IPS-18a (cell line): Measurements from ENCODE around the gene ZNF774.

ENCODE experiments used
- H3K27ac ChIP-seq: one replicate; pipeline ENCODE4 v1.5.1; 2013; ENCODE audit warnings: low read length
- H3K27me3 ChIP-seq: one replicate; pipeline ENCODE4 v1.6.1; 2013; ENCODE audit warnings: mild to moderate bottlenecking, low read length; ENCODE audit not compliant: control insufficient read depth, insufficient read depth
- H3K36me3 ChIP-seq: one replicate; pipeline ENCODE4 v1.6.1; 2013; ENCODE audit warnings: low read depth, low read length; ENCODE audit not compliant: control insufficient read depth
- H3K4me1 ChIP-seq: one replicate; pipeline ENCODE4 v1.6.1; 2013; ENCODE audit warnings: low read depth, low read length; ENCODE audit not compliant: control insufficient read depth
- H3K4me3 ChIP-seq: one replicate; pipeline ENCODE4 v1.5.1; 2013; ENCODE audit warnings: low read length
- H3K9ac ChIP-seq: one replicate; pipeline ENCODE4 v1.6.1; 2013; ENCODE audit warnings: mild to moderate bottlenecking, low read length, moderate library complexity
- H3K9me3 ChIP-seq: one replicate; pipeline ENCODE4 v1.6.1; 2013; ENCODE audit warnings: low read depth, low read length; ENCODE audit not compliant: control insufficient read depth

Gene ZNF774

DNA sequence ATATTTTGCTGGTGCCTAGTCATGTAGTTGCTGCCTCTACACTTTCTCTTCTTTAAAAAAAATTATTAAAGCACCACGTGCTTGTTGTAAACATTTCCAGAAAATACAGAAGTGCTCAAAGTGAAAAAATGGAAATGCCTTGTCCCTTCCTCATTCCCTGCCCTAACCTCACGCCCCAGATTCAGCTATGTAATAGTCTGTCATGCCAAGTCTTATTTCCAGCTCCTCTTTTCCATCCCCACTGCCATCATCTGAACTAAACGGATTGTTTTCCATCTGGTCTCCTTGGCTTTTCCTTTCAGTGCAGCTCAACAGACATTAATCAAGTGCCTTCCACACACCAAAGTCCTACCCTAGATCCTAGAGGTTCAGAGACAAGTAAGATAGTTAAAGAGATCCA, 15.5 kb downstream of the ZNF774 start:
- Histone ChIP-seq H3K27me3 (no peaks in the 10 kb centered on the region), H3K4me1 (no peaks in the 10 kb centered on the region), H3K9ac (no peak overlapping the region), H3K4me3 (no peak overlapping the region), H3K9me3 (no peaks in the 10 kb centered on the region), H3K27ac (no peak overlapping the region), H3K36me3 (no peaks in the 10 kb centered on the region)

DNA sequence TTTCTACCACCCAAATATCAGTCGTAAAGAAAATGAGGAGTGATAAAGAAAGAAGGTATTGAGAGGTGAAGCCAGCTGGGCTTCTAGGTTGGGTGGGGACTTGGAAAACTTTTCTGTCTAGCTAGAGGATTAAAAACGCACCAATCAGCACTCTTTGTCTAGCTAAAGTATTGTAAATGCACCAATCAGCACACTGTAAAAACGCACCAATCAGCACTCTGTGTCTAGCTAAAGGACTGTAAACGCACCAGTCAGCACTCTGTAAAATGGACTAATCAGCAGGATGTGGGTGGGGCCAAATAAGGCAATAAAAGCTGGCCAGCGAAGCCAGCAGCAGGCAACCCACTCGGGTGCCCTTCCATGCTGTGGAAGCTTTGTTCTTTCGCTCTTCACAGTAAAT, 23.0 kb downstream of the ZNF774 start:
- Histone ChIP-seq H3K4me1 (no peaks in the 10 kb centered on the region), H3K36me3 (no peaks in the 10 kb centered on the region), H3K27ac (no peak overlapping the region), H3K9me3 (peaks cover 7% of the 10 kb centered on the region), H3K4me3 (no peak overlapping the region), H3K27me3 (no peaks in the 10 kb centered on the region), H3K9ac (no peak overlapping the region)

DNA sequence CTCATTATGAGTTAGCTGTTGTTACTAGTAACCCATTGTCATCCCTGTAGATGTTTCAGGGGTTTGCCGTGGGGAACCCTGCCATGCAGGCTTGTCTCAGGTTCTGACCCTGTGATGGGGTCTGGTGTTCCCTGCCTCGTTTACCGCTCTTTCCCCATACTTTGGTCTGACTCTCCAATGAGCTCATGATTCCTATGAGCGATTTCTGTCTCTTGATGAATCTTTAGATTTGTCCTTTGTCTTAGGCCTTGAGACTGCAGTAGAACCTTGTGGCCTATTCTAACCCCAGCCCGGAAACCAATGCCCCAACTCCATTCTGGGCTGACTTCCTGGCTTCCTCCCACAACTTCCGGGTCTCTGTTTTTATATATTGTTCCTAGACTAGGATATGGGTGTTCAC, 24.7 kb downstream of the ZNF774 start:
- Histone ChIP-seq H3K4me1 (no peaks in the 10 kb centered on the region), H3K9me3 (peaks cover 7% of the 10 kb centered on the region), H3K9ac (no peak overlapping the region), H3K27ac (no peak overlapping the region), H3K27me3 (no peaks in the 10 kb centered on the region), H3K36me3 (no peaks in the 10 kb centered on the region), H3K4me3 (no peak overlapping the region)

DNA sequence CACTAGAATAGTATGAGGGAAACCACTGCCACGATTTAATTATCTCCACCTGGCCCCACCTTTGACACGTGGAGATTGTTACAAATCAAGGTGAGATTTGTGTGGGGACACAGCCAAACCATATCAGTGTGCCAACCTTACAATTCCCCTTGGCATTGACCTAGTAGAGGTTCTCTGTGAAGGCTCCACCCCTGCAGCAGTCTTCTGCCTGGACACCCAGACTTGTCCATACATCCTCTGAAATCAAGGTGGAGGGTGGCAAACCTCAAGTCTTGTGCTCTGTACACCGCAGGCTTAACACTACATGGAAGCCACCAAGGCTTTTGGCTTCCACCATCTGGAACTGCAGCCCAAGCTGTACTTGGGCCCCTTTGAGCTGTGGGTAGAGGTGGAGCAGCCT, 27.2 kb downstream of the ZNF774 start:
- H3K4me1 ChIP-seq: no peaks in the 10 kb centered on the region
- peaks cover 7% of the 10 kb centered on the region for H3K9me3 ChIP-seq
- H3K4me3 ChIP-seq: no peak overlapping the region
- H3K27ac ChIP-seq: no peak overlapping the region
- no peak overlapping the region for H3K9ac ChIP-seq
- no peaks in the 10 kb centered on the region for H3K27me3 ChIP-seq
- no peaks in the 10 kb centered on the region for H3K36me3 ChIP-seq

DNA sequence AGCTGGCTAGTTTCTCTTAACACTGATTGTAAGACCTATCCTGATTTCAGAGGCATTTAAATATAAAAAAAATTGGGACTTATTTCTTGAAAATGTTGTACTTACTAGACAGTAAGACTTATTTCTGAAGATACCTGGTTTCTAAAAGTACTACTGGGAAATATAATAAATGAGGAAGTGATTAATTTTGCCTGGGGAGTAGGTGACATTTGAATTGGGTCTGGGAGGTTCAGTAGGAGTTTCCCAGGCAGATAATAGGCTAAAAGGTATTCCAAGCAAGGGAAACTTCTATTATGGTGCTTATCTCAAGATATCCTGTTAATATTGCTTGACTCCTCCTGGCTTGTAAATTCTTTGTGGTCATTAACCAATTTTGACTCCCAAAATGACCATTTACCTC, 29.4 kb downstream of the ZNF774 start:
- Histone ChIP-seq H3K27me3 (no peaks in the 10 kb centered on the region), H3K4me1 (no peaks in the 10 kb centered on the region), H3K9ac (no peak overlapping the region), H3K27ac (no peak overlapping the region), H3K4me3 (no peak overlapping the region), H3K9me3 (peaks cover 7% of the 10 kb centered on the region), H3K36me3 (no peaks in the 10 kb centered on the region)

DNA sequence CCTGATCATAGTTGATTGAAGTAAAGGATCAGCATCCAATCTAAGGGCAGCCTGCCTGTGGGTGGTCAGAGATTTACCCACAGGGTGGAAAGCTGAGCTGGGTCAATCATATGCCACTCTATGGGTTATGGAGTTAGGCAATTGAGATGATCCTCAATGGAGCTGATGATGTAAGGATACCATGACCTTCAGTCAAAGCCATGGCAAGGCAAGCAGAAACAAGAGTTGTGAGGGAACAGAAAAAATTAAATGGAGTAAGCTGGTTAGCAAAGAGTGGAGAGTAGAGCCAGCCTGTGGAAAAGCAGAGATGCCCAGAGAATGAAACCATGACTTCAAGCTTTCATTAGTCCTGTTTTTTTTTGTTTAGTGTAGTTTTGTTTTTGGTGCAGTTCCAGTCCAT, 30.2 kb downstream of the ZNF774 start:
- Histone ChIP-seq H3K4me1 (no peaks in the 10 kb centered on the region), H3K27me3 (no peaks in the 10 kb centered on the region), H3K27ac (no peak overlapping the region), H3K4me3 (no peak overlapping the region), H3K9ac (no peak overlapping the region), H3K9me3 (peaks cover 7% of the 10 kb centered on the region), H3K36me3 (no peaks in the 10 kb centered on the region)

DNA sequence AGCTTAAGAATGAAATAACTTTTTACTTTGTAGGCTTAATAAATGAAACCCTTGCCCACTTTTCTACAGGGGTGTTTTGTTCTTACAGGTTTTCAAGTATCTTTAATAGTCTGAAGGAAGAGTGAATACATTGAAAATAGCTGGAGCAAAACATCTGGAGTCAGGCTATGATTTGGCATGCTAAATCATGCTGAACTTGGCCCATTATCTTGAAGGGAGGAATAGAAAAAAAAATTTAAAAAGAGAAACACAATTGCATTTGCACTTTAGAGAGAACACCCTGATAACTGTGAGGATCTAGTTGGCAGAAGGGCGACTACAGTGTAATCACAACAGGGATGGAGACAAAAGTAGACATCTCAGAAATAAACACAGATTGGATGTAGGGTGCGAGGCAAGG, 34.1 kb downstream of the ZNF774 start:
- Histone ChIP-seq H3K27me3 (no peaks in the 10 kb centered on the region), H3K9ac (no peak overlapping the region), H3K4me1 (peaks cover 9% of the 10 kb centered on the region), H3K9me3 (no peaks in the 10 kb centered on the region), H3K27ac (no peak overlapping the region), H3K4me3 (no peak overlapping the region), H3K36me3 (no peaks in the 10 kb centered on the region)

DNA sequence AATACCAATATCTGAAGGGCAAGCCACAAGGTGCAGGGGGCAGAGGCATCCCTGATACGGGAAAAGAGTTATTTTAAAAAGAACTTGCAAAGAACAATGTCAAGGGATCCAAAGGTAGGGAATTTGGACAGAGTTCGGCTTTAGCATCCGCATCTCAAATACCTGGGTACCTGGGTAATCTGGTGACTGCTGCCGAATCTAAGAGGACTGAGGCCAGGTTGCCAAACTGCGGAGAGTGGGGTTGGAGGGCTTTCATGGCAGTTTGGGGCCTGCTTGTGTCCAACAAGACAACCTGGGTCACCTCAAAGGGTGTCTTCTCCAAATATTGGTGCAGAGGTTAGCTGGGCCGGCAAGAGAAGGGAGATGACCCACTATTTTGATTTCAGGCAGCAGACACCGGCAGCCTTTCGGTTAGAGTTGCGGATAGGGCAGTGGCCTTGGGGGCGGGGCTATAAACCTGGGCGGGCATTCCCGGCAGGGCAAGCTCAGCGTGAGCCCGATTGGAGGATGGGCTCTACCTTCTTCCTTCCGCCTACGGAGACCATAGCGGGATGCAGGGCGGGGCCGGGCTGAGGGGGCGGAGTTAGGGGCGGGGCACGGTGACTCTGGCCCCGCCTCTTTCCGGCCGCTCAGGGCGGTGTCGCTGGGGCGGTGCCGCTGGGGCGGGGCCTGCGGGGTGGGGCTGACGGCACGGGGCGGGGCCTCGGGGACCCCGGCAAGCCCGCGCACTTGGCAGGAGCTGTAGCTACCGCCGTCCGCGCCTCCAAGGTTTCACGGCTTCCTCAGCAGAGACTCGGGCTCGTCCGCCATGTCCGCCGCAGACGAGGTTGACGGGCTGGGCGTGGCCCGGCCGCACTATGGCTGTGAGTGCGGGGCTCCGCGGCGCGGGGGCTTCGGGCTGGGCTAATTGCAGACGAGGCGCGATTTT, 35.7 kb downstream of the ZNF774 start, which contains the start of gene IQGAP1:
IQGAP1 (plus strand) TSS at position 709 of the 928 bp plus-strand sequence; CDS start at position 809, 100 bp downstream.
- Histone ChIP-seq H3K27me3 (no peaks in the 10 kb centered on the region), H3K9me3 (no peaks in the 10 kb centered on the region), H3K36me3 (no peaks in the 10 kb centered on the region), H3K9ac (peak within 1 kb of the TSS; percentile 73), H3K27ac (no peak within 1 kb of the TSS), H3K4me1 (peaks cover 21% of the 10 kb centered on the region), H3K4me3 (peak within 1 kb of the TSS; percentile 87)

DNA sequence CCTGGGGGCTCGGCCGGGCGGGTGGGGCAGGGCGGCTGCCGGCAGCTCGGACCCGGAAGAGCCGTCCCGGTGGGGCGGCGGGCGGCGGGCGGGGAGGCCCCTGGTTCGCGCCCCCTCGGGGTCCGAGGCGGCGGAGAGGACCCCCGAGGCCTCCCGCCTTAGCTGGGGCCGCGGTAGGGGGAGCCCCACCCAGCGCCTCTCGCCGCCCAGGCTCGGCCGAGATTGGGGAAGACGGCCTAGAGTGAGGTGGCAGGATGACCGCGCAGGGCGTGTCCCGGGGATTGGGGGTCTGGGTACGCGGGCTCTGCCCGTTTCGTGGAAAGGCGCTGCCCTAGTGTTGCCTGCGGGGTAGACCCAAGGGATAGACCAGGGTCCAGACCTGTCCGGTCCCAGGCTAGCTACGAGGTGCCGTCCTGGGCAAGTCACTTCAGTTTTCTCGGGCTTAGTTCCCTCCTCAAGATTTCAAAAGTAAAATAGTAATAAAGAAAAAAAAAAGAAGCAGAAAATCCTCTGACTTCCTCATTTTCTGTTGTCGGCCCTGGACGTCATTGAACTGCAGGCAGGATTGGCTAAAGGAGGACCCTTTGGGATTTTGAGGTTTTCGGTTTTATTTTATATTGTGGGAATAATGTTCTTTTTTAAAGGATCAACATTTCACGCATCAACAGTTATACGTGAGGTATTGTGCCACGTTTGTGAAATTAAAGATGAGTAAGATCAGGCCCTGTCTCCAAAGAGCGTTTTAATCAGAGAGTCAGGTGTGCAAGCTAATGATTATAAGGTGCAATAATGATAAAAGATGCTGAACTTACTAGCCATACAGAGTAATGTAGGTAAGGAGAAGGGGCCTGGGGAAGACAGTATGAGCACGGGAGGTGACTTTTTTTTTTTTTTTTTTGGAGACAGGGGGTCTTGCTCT, 36.6 kb downstream of the ZNF774 start:
- Histone ChIP-seq H3K4me1 (peaks cover 26% of the 10 kb centered on the region), H3K9ac (peak overlapping the region; percentile 73), H3K9me3 (no peaks in the 10 kb centered on the region), H3K36me3 (no peaks in the 10 kb centered on the region), H3K27me3 (no peaks in the 10 kb centered on the region), H3K4me3 (peak overlapping the region; percentile 87), H3K27ac (no peak overlapping the region)

DNA sequence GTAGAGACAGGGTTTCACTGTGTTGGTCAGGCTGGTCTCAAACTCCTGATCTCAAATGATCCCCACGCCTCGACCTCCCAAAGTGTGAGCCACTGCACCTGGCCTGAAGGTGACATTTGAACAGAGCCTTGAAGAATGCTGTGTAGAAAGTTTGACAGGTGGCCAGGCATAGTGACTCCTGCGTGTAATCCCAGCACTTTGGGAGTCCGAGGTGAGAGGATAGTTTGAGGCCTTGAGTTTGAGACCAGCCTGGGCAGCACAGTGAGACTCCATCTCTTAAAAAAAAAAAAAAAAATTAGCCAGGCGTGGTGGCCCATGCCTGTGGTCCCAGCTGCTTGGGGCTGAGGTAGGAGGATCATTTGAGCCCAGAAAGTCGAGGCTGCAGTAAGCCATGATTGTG, 37.4 kb downstream of the ZNF774 start:
- Histone ChIP-seq H3K27ac (no peak overlapping the region), H3K9ac (no peak overlapping the region), H3K27me3 (no peaks in the 10 kb centered on the region), H3K36me3 (no peaks in the 10 kb centered on the region), H3K4me1 (peaks cover 28% of the 10 kb centered on the region), H3K4me3 (peak overlapping the region; percentile 87), H3K9me3 (no peaks in the 10 kb centered on the region)

DNA sequence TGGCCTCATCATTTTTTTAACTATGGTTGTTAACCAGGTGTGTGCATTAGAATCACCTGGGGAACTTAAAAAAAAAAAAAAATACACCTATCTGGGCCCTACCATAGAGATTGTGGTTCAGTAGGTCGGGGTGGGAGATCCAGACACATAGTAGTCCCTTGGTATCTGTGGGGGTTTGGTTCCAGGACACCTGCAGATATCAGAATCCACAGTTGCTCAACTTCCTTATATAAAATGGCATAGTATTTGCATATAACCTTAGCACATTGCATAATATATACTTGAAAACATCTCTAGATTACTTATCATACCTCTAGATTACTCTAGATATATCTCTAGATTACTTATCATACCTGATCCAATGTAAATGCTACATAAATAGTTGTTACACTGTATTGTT, 41.0 kb downstream of the ZNF774 start:
- no peak overlapping the region for H3K4me3 ChIP-seq

More for the DNA sequence above, 41.0 kb downstream of the ZNF774 start:
- no peaks in the 10 kb centered on the region for H3K36me3 ChIP-seq
- H3K4me1 ChIP-seq: peaks cover 30% of the 10 kb centered on the region
- no peaks in the 10 kb centered on the region for H3K9me3 ChIP-seq
- H3K9ac ChIP-seq: no peak overlapping the region
- no peak overlapping the region for H3K27ac ChIP-seq
- H3K27me3 ChIP-seq: no peaks in the 10 kb centered on the region
